ENCODE measurements around the gene COG8. TPM values are rescaled to one million over a fixed set of nuclear protein-coding genes. Genes with fewer than 3 reads are reported as not detected.

The COG8 gene
- total and polyA plus RNA-seq, 2 of the 8 experiments (the other 6 are each of a cell fraction or from before 2014, with no cell fraction given): 49.1 to 55.6 TPM

GRCh38 chr16:69328854-69329316 lies 10.5 kb downstream of the COG8 start (continued):
- TF ChIP-seq HDAC6 (IDR thresholded peaks at IDR 0.05; ENCODE audit: low read depth, low read length) (no peak), CBX8 (IDR thresholded peaks at IDR 0.05; ENCODE audit: borderline replicate concordance, low read depth, low read length) (no peak)
